Dendritic cell treated with granulocyte-macrophage colony-stimulating factor and Interleukin-4, amounts not matched to agents 40 ng/mL and 50 ng/mL, for 4 days (primary cell): ENCODE data around the gene ILK.
A peak's percentile ranks its signal among the peaks of the same experiment; 100 is the strongest.

Experiments
- H3K27ac Mint-ChIP-seq: one replicate; pipeline ENCODE4 v1.8.0; 2022; ENCODE audit warnings: mild to moderate bottlenecking, mixed read lengths
- H3K27me3 Mint-ChIP-seq: one replicate; pipeline ENCODE4 v1.8.0; 2022; ENCODE audit warnings: mild to moderate bottlenecking, mixed read lengths
- H3K36me3 Mint-ChIP-seq: one replicate; pipeline ENCODE4 v1.8.0; 2022; ENCODE audit warnings: low read depth, mixed read lengths
- H3K4me1 Mint-ChIP-seq: one replicate; pipeline ENCODE4 v1.8.0; 2022; ENCODE audit warnings: low read depth, mixed read lengths
- H3K4me3 Mint-ChIP-seq: one replicate; pipeline ENCODE4 v1.8.0; 2022; ENCODE audit warnings: mild to moderate bottlenecking, moderate library complexity, mixed read lengths
- H3K9me3 Mint-ChIP-seq: one replicate; pipeline ENCODE4 v1.8.0; 2022; ENCODE audit warnings: mixed read lengths
- intact Hi-C: fragments of 100-400 bp; cut with micrococcal nuclease; formaldehyde crosslinking; loops from one replicate; pipeline ENCODE4 v1.15.0; 2022

ILK gene

GRCh38 chr11:6626971-6627761 lies 23.6 kb downstream of the ILK start:
- H3K27me3 Mint-ChIP-seq, result no peaks in the 10 kb centered on the region
- no peak overlapping the region for H3K4me3 Mint-ChIP-seq
- no peak overlapping the region for H3K27ac Mint-ChIP-seq
- H3K9me3 Mint-ChIP-seq, result no peaks in the 10 kb centered on the region
- H3K4me1 Mint-ChIP-seq, result peaks cover 14% of the 10 kb centered on the region
- no peaks in the 10 kb centered on the region for H3K36me3 Mint-ChIP-seq
- intact Hi-C loops, result no loop called here

GRCh38 chr11:6627762-6628241 lies 24.2 kb downstream of the ILK start:
- no peaks in the 10 kb centered on the region for H3K27me3 Mint-ChIP-seq
- no peaks in the 10 kb centered on the region for H3K36me3 Mint-ChIP-seq
- H3K4me3 Mint-ChIP-seq, result no peak overlapping the region
- no peak overlapping the region for H3K27ac Mint-ChIP-seq
- H3K9me3 Mint-ChIP-seq, result no peaks in the 10 kb centered on the region
- intact Hi-C loops, result no loop called here
- peaks cover 14% of the 10 kb centered on the region for H3K4me1 Mint-ChIP-seq

GRCh38 chr11:6628526-6628925 lies 25.0 kb downstream of the ILK start:
- H3K36me3 Mint-ChIP-seq, result no peaks in the 10 kb centered on the region
- no peaks in the 10 kb centered on the region for H3K9me3 Mint-ChIP-seq
- no peak overlapping the region for H3K27ac Mint-ChIP-seq
- peaks cover 14% of the 10 kb centered on the region for H3K4me1 Mint-ChIP-seq
- no peaks in the 10 kb centered on the region for H3K27me3 Mint-ChIP-seq
- intact Hi-C loops, result no loop called here
- no peak overlapping the region for H3K4me3 Mint-ChIP-seq

GRCh38 chr11:6629573-6629891 lies 26.0 kb downstream of the ILK start:
- Mint-ChIP-seq H3K4me1 (peaks cover 14% of the 10 kb centered on the region), H3K27ac (no peak overlapping the region), H3K9me3 (no peaks in the 10 kb centered on the region), H3K36me3 (no peaks in the 10 kb centered on the region), H3K4me3 (no peak overlapping the region), H3K27me3 (no peaks in the 10 kb centered on the region)
- intact Hi-C loops, result no loop called here

- Mint-ChIP-seq H3K4me1 (peaks cover 14% of the 10 kb centered on the region), H3K9me3 (no peaks in the 10 kb centered on the region), H3K27ac (no peak overlapping the region), H3K4me3 (no peak overlapping the region), H3K36me3 (no peaks in the 10 kb centered on the region), H3K27me3 (no peaks in the 10 kb centered on the region)
- intact Hi-C loops, result no loop called here
These were observed 26.5 kb downstream of the ILK start for GRCh38 chr11:6629892-6630631.

GRCh38 chr11:6630632-6631291 lies 27.2 kb downstream of the ILK start:
- Mint-ChIP-seq H3K27ac (no peak overlapping the region), H3K27me3 (no peaks in the 10 kb centered on the region), H3K4me3 (no peak overlapping the region), H3K9me3 (no peaks in the 10 kb centered on the region), H3K4me1 (peaks cover 14% of the 10 kb centered on the region), H3K36me3 (no peaks in the 10 kb centered on the region)
- intact Hi-C loops, result no loop called here

GRCh38 chr11:6631361-6631890 lies 27.9 kb downstream of the ILK start:
- no peak overlapping the region for H3K27ac Mint-ChIP-seq
- H3K27me3 Mint-ChIP-seq, result no peaks in the 10 kb centered on the region
- no peak overlapping the region for H3K4me3 Mint-ChIP-seq

GRCh38 chr11:6632116-6633073 lies 28.8 kb downstream of the ILK start:
- Mint-ChIP-seq H3K4me3 (no peak overlapping the region), H3K9me3 (no peaks in the 10 kb centered on the region), H3K36me3 (no peaks in the 10 kb centered on the region), H3K27me3 (no peaks in the 10 kb centered on the region), H3K27ac (peak overlapping the region; percentile 33), H3K4me1 (peaks cover 9% of the 10 kb centered on the region)
- intact Hi-C loops, result no loop called here

More at GRCh38 chr11:6631361-6631890, 27.9 kb downstream of the ILK start:
- Mint-ChIP-seq H3K4me1 (peaks cover 14% of the 10 kb centered on the region), H3K9me3 (no peaks in the 10 kb centered on the region), H3K36me3 (no peaks in the 10 kb centered on the region)
- intact Hi-C loops, result no loop called here

- Mint-ChIP-seq H3K27me3 (no peaks in the 10 kb centered on the region), H3K4me1 (no peaks in the 10 kb centered on the region), H3K27ac (peak overlapping the region; percentile 33), H3K4me3 (no peak overlapping the region), H3K9me3 (no peaks in the 10 kb centered on the region), H3K36me3 (no peaks in the 10 kb centered on the region)
- intact Hi-C loops, result no loop called here
These were observed 30.1 kb downstream of the ILK start for GRCh38 chr11:6633422-6634408.

GRCh38 chr11:6634534-6634933 lies 31.0 kb downstream of the ILK start:
- H3K4me3 Mint-ChIP-seq, result no peak overlapping the region
- H3K4me1 Mint-ChIP-seq, result no peaks in the 10 kb centered on the region
- H3K27ac Mint-ChIP-seq, result no peak overlapping the region
- no peaks in the 10 kb centered on the region for H3K9me3 Mint-ChIP-seq
- no peaks in the 10 kb centered on the region for H3K36me3 Mint-ChIP-seq
- no peaks in the 10 kb centered on the region for H3K27me3 Mint-ChIP-seq
- intact Hi-C loops, result no loop called here

- Mint-ChIP-seq H3K27me3 (no peaks in the 10 kb centered on the region), H3K27ac (no peak overlapping the region), H3K36me3 (no peaks in the 10 kb centered on the region), H3K4me1 (no peaks in the 10 kb centered on the region), H3K9me3 (no peaks in the 10 kb centered on the region), H3K4me3 (no peak overlapping the region)
- intact Hi-C loops, result no loop called here
These were observed 31.7 kb downstream of the ILK start for GRCh38 chr11:6635082-6635932.

- Mint-ChIP-seq H3K27me3 (no peaks in the 10 kb centered on the region), H3K27ac (no peak overlapping the region), H3K4me1 (no peaks in the 10 kb centered on the region), H3K9me3 (no peaks in the 10 kb centered on the region), H3K4me3 (no peak overlapping the region), H3K36me3 (no peaks in the 10 kb centered on the region)
- intact Hi-C loops, result no loop called here
These were observed 32.9 kb downstream of the ILK start for GRCh38 chr11:6636480-6636879.
